Breast epithelium (tissue), 3 donors: Measurements from ENCODE around the gene CRIM1.

ENCODE experiments used
- CTCF ChIP-seq, 3 donors: fragments of 450-650 bp; IDR thresholded peaks; one replicate each; pipeline ENCODE4 v1.5.1; 2016 to 2017; ENCODE audit warnings: antibody characterized with exemption in 3 of 3, mild to moderate bottlenecking in 3 of 3, moderate library complexity in 3 of 3
- POLR2AphosphoS5 ChIP-seq, 3 donors: sonication (generic); formaldehyde crosslinking; IDR thresholded peaks; one replicate each; pipeline ENCODE4 v1.6.1; 2017; ENCODE audit warnings: antibody characterized with exemption in 3 of 3

GRCh38 chr2:36329251-36329650 is 26.3 kb upstream of the CRIM1 start:
- TF ChIP-seq POLR2AphosphoS5 (IDR thresholded peaks at IDR 0.05) (no peak), CTCF (IDR thresholded peaks at IDR 0.05) (no peak)
